ENCODE data around the gene C1GALT1C1L. TPM values are rescaled to one million over a fixed set of nuclear protein-coding genes. Genes with fewer than 3 reads are reported as not detected.
"Not testable (repeated sequence)": the region's sequence is repeated elsewhere in the genome, so short reads cannot be mapped to it uniquely, and the experiment has no call there.

The C1GALT1C1L gene
- total and polyA plus RNA-seq, 8 donors: 0.63 to 1.3 TPM; not detected in 6

DNA sequence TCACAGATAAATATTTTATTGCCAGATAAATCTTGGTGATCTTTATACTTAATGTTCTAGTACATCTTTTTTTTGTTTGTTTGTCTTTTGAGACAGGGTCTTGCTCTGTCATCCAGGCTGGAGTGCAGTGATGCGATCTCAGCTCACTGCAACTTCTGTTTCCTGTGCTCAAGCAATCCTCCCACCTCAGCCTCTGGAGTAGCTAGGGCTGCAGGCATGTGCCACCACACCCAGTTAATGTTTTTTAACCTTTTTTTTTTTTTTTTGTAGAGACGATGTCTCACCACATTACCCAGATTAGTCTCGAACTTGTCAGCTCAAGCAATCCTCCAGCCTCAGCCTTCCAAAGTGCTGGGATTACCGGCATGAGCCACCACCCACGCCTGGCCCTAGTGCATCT is 9.1 kb upstream of the C1GALT1C1L start:
- H3K27ac ChIP-seq: no peak overlapping the region
- 56 to 71% (median 67%) methylated on average over 5 of the region's 5 CpGs for WGBS, 5 donors
- H3K9me3 ChIP-seq: no peaks in the 10 kb centered on the region
- H3K27me3 ChIP-seq: no peaks in the 10 kb centered on the region
- H3K4me3 ChIP-seq: no peak overlapping the region
- intact Hi-C loops (cut with DNase I; ENCODE audit: low total_unique reads): no loop called here
- no peaks in the 10 kb centered on the region for H3K4me1 ChIP-seq
- no peak for DNase-seq
- TF ChIP-seq, protein P1, sequence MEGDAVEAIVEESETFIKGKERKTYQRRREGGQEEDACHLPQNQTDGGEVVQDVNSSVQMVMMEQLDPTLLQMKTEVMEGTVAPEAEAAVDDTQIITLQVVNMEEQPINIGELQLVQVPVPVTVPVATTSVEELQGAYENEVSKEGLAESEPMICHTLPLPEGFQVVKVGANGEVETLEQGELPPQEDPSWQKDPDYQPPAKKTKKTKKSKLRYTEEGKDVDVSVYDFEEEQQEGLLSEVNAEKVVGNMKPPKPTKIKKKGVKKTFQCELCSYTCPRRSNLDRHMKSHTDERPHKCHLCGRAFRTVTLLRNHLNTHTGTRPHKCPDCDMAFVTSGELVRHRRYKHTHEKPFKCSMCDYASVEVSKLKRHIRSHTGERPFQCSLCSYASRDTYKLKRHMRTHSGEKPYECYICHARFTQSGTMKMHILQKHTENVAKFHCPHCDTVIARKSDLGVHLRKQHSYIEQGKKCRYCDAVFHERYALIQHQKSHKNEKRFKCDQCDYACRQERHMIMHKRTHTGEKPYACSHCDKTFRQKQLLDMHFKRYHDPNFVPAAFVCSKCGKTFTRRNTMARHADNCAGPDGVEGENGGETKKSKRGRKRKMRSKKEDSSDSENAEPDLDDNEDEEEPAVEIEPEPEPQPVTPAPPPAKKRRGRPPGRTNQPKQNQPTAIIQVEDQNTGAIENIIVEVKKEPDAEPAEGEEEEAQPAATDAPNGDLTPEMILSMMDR (IDR thresholded peaks at IDR 0.05): no peak
- TF ChIP-seq EP300 (IDR thresholded peaks at IDR 0.05) (no peak), POLR2AphosphoS5 (IDR thresholded peaks at IDR 0.05) (no peak), POLR2A (IDR thresholded peaks at IDR 0.05) (no peak)
- H3K36me3 ChIP-seq: no peaks in the 10 kb centered on the region

DNA sequence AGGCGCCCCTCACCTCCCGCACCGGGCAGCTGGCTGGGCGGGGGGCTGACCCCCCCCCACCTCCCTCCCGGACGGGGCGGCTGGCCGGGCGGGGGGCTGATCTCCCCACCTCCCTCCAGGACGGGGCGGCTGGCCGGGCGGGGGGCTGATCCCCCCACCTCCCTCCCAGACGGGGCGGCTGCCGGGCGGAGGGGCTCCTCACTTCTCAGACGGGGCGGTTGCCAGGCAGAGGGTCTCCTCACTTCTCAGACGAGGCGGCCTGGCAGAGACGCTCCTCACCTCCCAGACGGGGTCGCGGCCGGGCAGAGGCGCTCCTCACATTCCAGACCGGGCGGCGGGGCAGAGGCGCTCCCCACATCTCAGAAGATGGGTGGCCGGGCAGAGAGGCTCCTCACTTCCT is 1.6 kb upstream of the C1GALT1C1L start:
- WGBS, 5 donors: 96 to 100% (median 98%) methylated on average over 5 to 32 of the region's 32 CpGs
- H3K27me3 ChIP-seq; H3K9me3 ChIP-seq; DNase-seq; H3K27ac ChIP-seq; H3K36me3 ChIP-seq; intact Hi-C loops (cut with DNase I; ENCODE audit: low total_unique reads); H3K4me3 ChIP-seq: not testable (repeated sequence)
- H3K4me1 ChIP-seq: peaks cover 0 to 16% (median 10%) of the 10 kb centered on the region in 4 donors

GRCh38 chr2:43675646-43676321 is 445 bp downstream of the C1GALT1C1L start:
- 42 to 55% (median 45%) methylated on average over 14 of the region's 14 CpGs for WGBS, 5 donors
- DNase-seq: no peak
- peak overlapping the region; percentile 52 to 66 (median 54) for H3K4me3 ChIP-seq
- H3K4me1 ChIP-seq: peaks cover 0 to 16% (median 10%) of the 10 kb centered on the region in 4 donors
- no peaks in the 10 kb centered on the region for H3K36me3 ChIP-seq
- TF ChIP-seq, protein P1 (IDR thresholded peaks at IDR 0.05): no peak
- TF ChIP-seq POLR2AphosphoS5 (IDR thresholded peaks at IDR 0.05) (no peak), EP300 (IDR thresholded peaks at IDR 0.05) (no peak), POLR2A (IDR thresholded peaks at IDR 0.05) (no peak)
- no peaks in the 10 kb centered on the region for H3K9me3 ChIP-seq
- intact Hi-C loops (cut with DNase I; ENCODE audit: low total_unique reads): no loop called here
- H3K27ac ChIP-seq: peak overlapping the region in 3 of 5 donors; percentile 20 to 69 (median 56)
- H3K27me3 ChIP-seq: peaks cover 0 to 4% (median 0%) of the 10 kb centered on the region in 3 donors

DNA sequence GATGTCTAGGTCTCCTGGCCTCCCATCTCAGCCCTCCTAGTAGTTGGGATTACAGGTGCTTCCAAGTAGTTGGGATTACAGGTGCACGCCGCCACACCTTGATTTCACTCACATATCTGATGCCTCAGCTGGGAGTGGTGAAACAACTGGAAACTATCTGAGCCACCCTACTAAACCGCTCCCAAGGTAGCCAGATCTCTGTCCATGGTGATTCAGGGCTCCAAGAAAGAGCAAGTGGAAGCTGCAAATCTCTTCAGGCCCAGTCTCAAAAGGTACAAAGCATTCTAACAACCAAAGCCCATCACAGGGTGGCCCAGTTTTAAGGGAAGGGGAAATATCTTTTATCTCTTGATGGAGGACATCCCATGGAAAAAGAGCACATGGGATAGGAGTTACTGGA is 19.0 kb downstream of the C1GALT1C1L start:
- no peaks in the 10 kb centered on the region for H3K27me3 ChIP-seq
- no peak overlapping the region for H3K27ac ChIP-seq
- H3K9me3 ChIP-seq: no peaks in the 10 kb centered on the region
- no peaks in the 10 kb centered on the region for H3K36me3 ChIP-seq
- TF ChIP-seq, protein P1 (IDR thresholded peaks at IDR 0.05): no peak
- TF ChIP-seq POLR2A (IDR thresholded peaks at IDR 0.05) (no peak), EP300 (IDR thresholded peaks at IDR 0.05) (no peak), POLR2AphosphoS5 (IDR thresholded peaks at IDR 0.05) (no peak)
- DNase-seq: no peak
- H3K4me1 ChIP-seq: no peaks in the 10 kb centered on the region
- no peak overlapping the region for H3K4me3 ChIP-seq
- WGBS, 5 donors: 85 to 92% (median 88%) methylated on average over 3 of the region's 3 CpGs
- intact Hi-C loops (cut with DNase I; ENCODE audit: low total_unique reads): no loop called here

GRCh38 chr2:43653506-43653905 is 22.7 kb downstream of the C1GALT1C1L start:
- no peaks in the 10 kb centered on the region for H3K36me3 ChIP-seq
- no peaks in the 10 kb centered on the region for H3K27me3 ChIP-seq
- intact Hi-C loops (cut with DNase I; ENCODE audit: low total_unique reads): no loop called here
- H3K4me1 ChIP-seq: peaks cover 0 to 9% (median 3%) of the 10 kb centered on the region in 4 donors
- H3K4me3 ChIP-seq: no peak overlapping the region
- DNase-seq: no peak
- H3K9me3 ChIP-seq: no peaks in the 10 kb centered on the region
- TF ChIP-seq POLR2A (IDR thresholded peaks at IDR 0.05): no peak
- WGBS, 5 donors: 52 to 76% (median 58%) methylated on average over 2 of the region's 2 CpGs
- H3K27ac ChIP-seq: no peak overlapping the region

Data from stomach (tissue), 9 donors.